HepG2 (cell line): ENCODE measurements around the gene NDST1. TPM values are rescaled to one million over a fixed set of nuclear protein-coding genes. Genes with fewer than 3 reads are reported as not detected.

Experiments
- AGO1 ChIP-seq: fragments of 200-400 bp; formaldehyde crosslinking; IDR thresholded peaks from 2 replicates; pipeline ENCODE4 v1.6.1; 2017; ENCODE audit warnings: mild to moderate bottlenecking, low read depth, low read length, moderate library complexity; ENCODE audit not compliant: poor library complexity, severe bottlenecking
- FOSL1 ChIP-seq: sonication (generic); formaldehyde crosslinking; IDR thresholded peaks from 2 replicates; pipeline ENCODE4 v1.9.0; 2021; ENCODE audit warnings: missing genetic modification reagents, borderline replicate concordance
- HNF4A ChIP-seq: sonication (generic); formaldehyde crosslinking; IDR thresholded peaks from 2 replicates; pipeline ENCODE4 v1.4.0; 2020; ENCODE audit warnings: missing genetic modification reagents
- KLF13 ChIP-seq: sonication (generic); formaldehyde crosslinking; IDR thresholded peaks from 2 replicates; pipeline ENCODE4 v1.4.0; 2020; ENCODE audit warnings: mild to moderate bottlenecking, missing genetic modification reagents
- MXD4 ChIP-seq: IDR thresholded peaks from 2 replicates; pipeline ENCODE4 v1.6.1; 2016; ENCODE audit warnings: mild to moderate bottlenecking, missing biosample characterization, missing genetic modification reagents
- PCBP1 ChIP-seq: fragments of 200-400 bp; formaldehyde crosslinking; IDR thresholded peaks from 2 replicates; pipeline ENCODE4 v1.6.1; 2017; ENCODE audit warnings: mild to moderate bottlenecking, low read depth, low read length, borderline replicate concordance
- RARG ChIP-seq: sonication (generic); formaldehyde crosslinking; IDR thresholded peaks from 2 replicates; pipeline ENCODE4 v1.4.0; 2020; ENCODE audit warnings: low read depth, mild to moderate bottlenecking, missing genetic modification reagents
- REL ChIP-seq: sonication (generic); formaldehyde crosslinking; conservative IDR thresholded peaks from 2 replicates; pipeline ENCODE4 v1.8.0; 2022; ENCODE audit warnings: mild to moderate bottlenecking, missing genetic modification reagents, moderate library complexity
- ZFP36 ChIP-seq: fragments of 150-350 bp; IDR thresholded peaks from 2 replicates; pipeline ENCODE4 v1.6.1; 2018; ENCODE audit warnings: borderline replicate concordance, low read length, low read depth; ENCODE audit not compliant: partially characterized antibody
- ZNF124 ChIP-seq: sonication (generic); formaldehyde crosslinking; IDR thresholded peaks from 2 replicates; pipeline ENCODE4 v1.4.0; 2020; ENCODE audit warnings: missing genetic modification reagents
- ZNF318 ChIP-seq: sonication (generic); formaldehyde crosslinking; IDR thresholded peaks from 2 replicates; pipeline ENCODE4 v1.4.0; 2020; ENCODE audit warnings: mild to moderate bottlenecking, missing genetic modification reagents
- ZNF451 ChIP-seq: sonication (generic); formaldehyde crosslinking; IDR thresholded peaks from 2 replicates; pipeline ENCODE4 v1.5.0; 2020; ENCODE audit warnings: mild to moderate bottlenecking, missing genetic modification reagents
- ZNF709 ChIP-seq: sonication (generic); formaldehyde crosslinking; IDR thresholded peaks from 2 replicates; pipeline ENCODE4 v1.5.0; 2020; ENCODE audit warnings: mild to moderate bottlenecking, missing genetic modification reagents
- ZNF780A ChIP-seq: sonication (generic); formaldehyde crosslinking; IDR thresholded peaks from 2 replicates; pipeline ENCODE4 v1.8.0; 2022; ENCODE audit warnings: mild to moderate bottlenecking, missing genetic modification reagents, moderate library complexity
- polyA plus RNA-seq, 8 experiments: library from polyadenylated mRNA; depleted of rRNA in 3 of 8; stranded (reverse) in 7 of 8; unstranded in 1 of 8; fragments of >200 nt; fragmentation: Illumina TruSeq in 4 of 8; extraction: Trizol in 4 of 8; gene quantifications; 2 replicates each; pipeline versions ENCODE4 v1.2.1 to v1.2.3, GENCODE V29; 2011 to 2016; ENCODE audit warnings: low read depth in 4 of 8, missing spikeins in 1 of 8, mixed read lengths in 1 of 8; ENCODE audit not compliant: insufficient read depth in 1 of 8
- total RNA-seq, 5 experiments: library from RNA; depleted of rRNA; stranded (reverse); fragments of >200 nt; fragmentation: Illumina TruSeq; extraction: Trizol; gene quantifications; 2 replicates each; pipeline ENCODE4 v1.2.3, GENCODE V29; 2016; ENCODE audit warnings: low read depth in 1 of 5
- TF ChIP-seq, protein P1 (sequence below): sonication (generic); formaldehyde crosslinking; IDR thresholded peaks from 2 replicates; pipeline ENCODE4 v1.5.0; 2020; ENCODE audit warnings: missing genetic modification reagents
- TF ChIP-seq, protein P2 (sequence below), 2 experiments: fragments of 450-650 bp in 1 of 2; sonication (generic) in 1 of 2; formaldehyde crosslinking; IDR thresholded peaks; 2 replicates each; pipeline versions ENCODE4 v1.5.0 to v1.8.0; 2020 to 2022; ENCODE audit warnings: mild to moderate bottlenecking in 1 of 2, missing genetic modification reagents in 1 of 2

The NDST1 gene
- total and polyA plus RNA-seq, 2 of the 13 experiments (the other 11 are each of a cell fraction or from before 2014, with no cell fraction given): 23.8 to 26.2 TPM

DNA sequence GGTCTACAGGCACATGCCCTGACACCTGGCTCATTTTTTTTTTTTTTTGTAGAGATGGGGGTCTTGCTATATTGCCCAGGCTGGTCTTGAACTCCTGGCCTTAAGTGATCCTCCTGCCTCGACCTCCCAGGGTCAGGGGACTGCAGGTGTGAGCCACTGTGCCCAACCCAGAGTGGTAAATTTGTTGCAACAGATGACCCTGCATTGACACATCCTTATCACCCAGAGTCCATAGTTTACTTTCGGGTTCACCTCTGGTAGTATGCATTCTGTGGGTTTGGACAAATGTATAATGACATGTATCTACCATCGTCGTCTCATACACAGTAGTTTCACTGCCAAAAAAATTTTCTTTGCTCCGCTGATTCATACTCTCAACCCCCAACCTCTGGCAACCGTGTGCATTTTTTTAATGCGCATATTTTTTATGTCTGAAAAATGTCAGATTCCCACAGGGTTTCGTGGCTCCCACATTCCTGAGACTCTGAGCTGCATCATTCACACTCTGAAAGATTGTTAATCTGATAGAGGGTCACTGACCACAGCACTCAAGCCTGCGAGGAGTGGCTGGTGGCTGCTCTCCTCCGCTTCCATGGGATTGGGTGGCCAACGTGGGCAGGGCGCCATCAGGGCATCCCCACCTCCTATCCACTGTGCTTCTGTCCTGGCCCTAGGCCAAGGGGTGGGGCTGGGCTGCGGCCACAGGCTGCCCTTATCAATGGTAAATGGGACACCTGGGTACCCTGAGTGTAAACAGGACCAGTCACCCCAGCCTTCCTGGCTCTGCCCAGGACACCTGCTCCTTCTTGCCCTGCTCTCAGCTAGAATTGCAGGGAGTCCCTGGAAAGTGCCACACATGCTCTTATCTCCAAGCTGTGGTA is 9.6 kb downstream of the NDST1 start (continued):
- TF ChIP-seq ZNF318 (CRISPR knock-in tag) (no peak), ZNF709 (CRISPR knock-in tag) (no peak), RARG (CRISPR knock-in tag) (no peak), MXD4 (peak; percentile 31; the same call in 1 of the 2 replicates), ZNF124 (CRISPR knock-in tag) (no peak), ZNF451 (CRISPR knock-in tag) (no peak), FOSL1 (CRISPR knock-in tag) (no peak), KLF13 (CRISPR knock-in tag) (no peak), PCBP1 (no peak), AGO1 (no peak), REL (CRISPR knock-in tag) (no peak; the same call in 1 of the 2 replicates), ZFP36 (no peak), HNF4A (CRISPR knock-in tag) (peak; percentile 98), ZNF780A (no peak)
- TF ChIP-seq, protein P1, sequence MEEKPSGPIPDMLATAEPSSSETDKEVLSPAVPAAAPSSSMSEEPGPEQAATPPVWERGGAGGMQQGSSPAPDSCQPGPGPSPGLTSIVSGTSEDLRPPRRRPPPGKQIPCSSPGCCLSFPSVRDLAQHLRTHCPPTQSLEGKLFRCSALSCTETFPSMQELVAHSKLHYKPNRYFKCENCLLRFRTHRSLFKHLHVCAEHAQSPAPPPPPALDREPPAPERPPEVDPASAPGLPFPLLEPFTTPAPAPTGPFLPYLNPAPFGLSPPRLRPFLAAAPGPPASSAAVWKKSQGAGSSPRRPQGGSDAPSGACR (CRISPR knock-in tag): no peak
- TF ChIP-seq, protein P2, sequence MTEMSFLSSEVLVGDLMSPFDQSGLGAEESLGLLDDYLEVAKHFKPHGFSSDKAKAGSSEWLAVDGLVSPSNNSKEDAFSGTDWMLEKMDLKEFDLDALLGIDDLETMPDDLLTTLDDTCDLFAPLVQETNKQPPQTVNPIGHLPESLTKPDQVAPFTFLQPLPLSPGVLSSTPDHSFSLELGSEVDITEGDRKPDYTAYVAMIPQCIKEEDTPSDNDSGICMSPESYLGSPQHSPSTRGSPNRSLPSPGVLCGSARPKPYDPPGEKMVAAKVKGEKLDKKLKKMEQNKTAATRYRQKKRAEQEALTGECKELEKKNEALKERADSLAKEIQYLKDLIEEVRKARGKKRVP (CRISPR knock-in tag; IDR thresholded peaks at IDR 0.05): peak in 1 of 2 experiments; percentile 80; a peak in 2 of 4 replicates
